Heart left ventricle (tissue), 16 donors: ENCODE results near the gene DCAF6. TPM values are rescaled to one million over a fixed set of nuclear protein-coding genes. Genes with fewer than 3 reads are reported as not detected.
A peak's percentile ranks its signal among the peaks of the same experiment; 100 is the strongest.

Experiments used
- ATAC-seq, 4 donors: fragments of 200-7000 bp; cut with Tn5 transposase; one replicate each; pipeline ENCODE4 v1.9.1; 2020 to 2022; ENCODE audit warnings: moderate library complexity in 4 of 4, mild to moderate bottlenecking in 3 of 4, moderate number of reproducible peaks in 1 of 4
- DNase-seq, 5 donors: peaks; one replicate each; pipeline ENCODE4 v3.0.0-alpha.2; 2020
- H3K27ac ChIP-seq, 12 donors: fragments of 200-600 bp; sonication (generic) in 4 of 12; one replicate each; pipeline versions ENCODE4 v1.5.0 to v1.8.0; 2016 to 2022; ENCODE audit warnings: mild to moderate bottlenecking in 2 of 12
- H3K27me3 ChIP-seq, 9 donors: fragments of 200-600 bp; sonication (generic) in 2 of 9; one replicate each; pipeline versions ENCODE4 v1.5.1 to v1.8.0; 2016 to 2022; ENCODE audit warnings: mild to moderate bottlenecking in 3 of 9
- H3K36me3 ChIP-seq, 9 donors: fragments of 200-600 bp; sonication (generic) in 2 of 9; one replicate each; pipeline versions ENCODE4 v1.5.0 to v1.8.0; 2018 to 2022; ENCODE audit warnings: mild to moderate bottlenecking in 2 of 9
- H3K4me1 ChIP-seq, 12 donors: fragments of 200-600 bp; sonication (generic) in 4 of 12; one replicate each; pipeline versions ENCODE4 v1.5.0 to v1.8.0; 2016 to 2022; ENCODE audit warnings: mild to moderate bottlenecking in 3 of 12
- H3K4me3 ChIP-seq, 12 donors: fragments of 200-600 bp; sonication (generic) in 4 of 12; one replicate each; pipeline versions ENCODE4 v1.5.0 to v1.8.0; 2017 to 2022; ENCODE audit warnings: mild to moderate bottlenecking in 9 of 12, moderate library complexity in 4 of 12
- H3K9me3 ChIP-seq, 12 donors: fragments of 200-600 bp; sonication (generic) in 4 of 12; one replicate each; pipeline versions ENCODE4 v1.5.0 to v1.8.0; 2016 to 2022; ENCODE audit warnings: mild to moderate bottlenecking in 1 of 12
- POLR2A ChIP-seq, 2 donors: fragments of 450-650 bp; IDR thresholded peaks; one replicate each; pipeline ENCODE4 v1.6.1; 2017; ENCODE audit warnings: antibody characterized with exemption in 2 of 2, mild to moderate bottlenecking in 2 of 2, moderate library complexity in 2 of 2
- WGBS, 4 donors: extraction: QIAGEN DNeasy Blood & Tissue Kit in 2 of 4; methylation state at CpG; one replicate each; pipeline versions ENCODE4 v1.1.5 to v1.1.7; 2013 to 2018; 5-methylcytosine and 5-hydroxymethylcytosine counted together
- intact Hi-C, 10 donors: fragments of 100-400 bp; cut with DNase I; formaldehyde crosslinking; loops; one replicate each; pipeline versions ENCODE4 v1.11.1 to v1.14.2; 2022
- polyA plus RNA-seq, 2 donors: library from polyadenylated mRNA; stranded (reverse); fragments of 200-250 nt; gene quantifications; one replicate each; pipeline ENCODE4 v1.2.3, GENCODE V29; 2013
- total RNA-seq, 9 donors: library from RNA; depleted of rRNA in 2 of 9; stranded (reverse); fragments of >200 nt in 2 of 9; fragmentation: NEBNext Ultra II Directional in 3 of 9; extraction: Animal tissue kit (Norgen Biotek cat#: 25700) in 3 of 9; gene quantifications; one replicate each; pipeline versions ENCODE4 v1.1.0 to v1.2.4, GENCODE V29; 2016 to 2023
- TF ChIP-seq, protein P1 (sequence below), 12 donors: fragments of 200-600 bp; sonication (generic) in 4 of 12; IDR thresholded peaks; one replicate each; pipeline versions ENCODE4 v1.5.0 to v1.8.0; 2018 to 2022; ENCODE audit warnings: antibody characterized with exemption in 12 of 12, mild to moderate bottlenecking in 5 of 12
- donor health status: ischemic (EF 13 %, LVEDD 7.1; RV severe dilation, severe dysfunction).
- donor health status: healthy with polysubstance abuse.
- donor health status: DM: no; HTN: yes; CAD: no.
- donor health status: DM: no; HTN: no; CAD: no.
- donor health status: ischemic (EF 25% LVEDD 6.9; RV normal size, moderate dysfunction).
- donor health status: ischemic (EF 25% LVEDD 5.7; RV mildly dilated, moderate dysfunction).
- donor health status: healthy.
- donor health status: DM: yes; HTN: yes; CAD: no.
- donor health status: ischemic (EF 35%, LVEDD 5.7; RV mildly dilated, moderate dysfunction).
- donor health status: nonischemic (EF 11% LVEDD 7.7; RV severe dilation, severe dysfunction).
- donor health status: DM: yes; HTN: yes; CAD: no.
- donor health status: PGD.
- donor health status: ischemic (EF 29% LVEDD 5.4; RV normal size, mild dysfunction).
- donor health status: nonischemic (EF 23%, LVEDD 6.1; RV moderate dilation, normal function).

DCAF6 gene
- total and polyA plus RNA-seq, 11 donors, result 66.9 to 245 (median 180) TPM

DNA sequence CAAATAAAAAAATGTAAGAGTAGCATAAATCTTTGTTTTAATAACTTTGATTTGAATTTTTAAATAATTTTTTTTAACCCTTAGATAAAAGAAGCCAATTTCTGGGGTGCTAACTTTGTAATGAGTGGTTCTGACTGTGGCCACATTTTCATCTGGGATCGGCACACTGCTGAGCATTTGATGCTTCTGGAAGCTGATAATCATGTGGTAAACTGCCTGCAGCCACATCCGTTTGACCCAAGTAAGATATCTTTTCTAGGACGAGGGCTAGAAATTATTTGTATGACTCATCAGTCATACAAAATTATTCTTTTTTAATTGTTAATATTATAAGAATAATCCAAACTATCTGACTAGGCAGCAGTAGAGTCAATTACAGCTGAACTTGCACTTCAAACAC lies 129.0 kb downstream of the DCAF6 start:
- WGBS, 4 donors, result 78 to 86% (median 84%) methylated on average over 3 of the region's 3 CpGs
- intact Hi-C loops, result no loop called here
- Histone ChIP-seq H3K27me3 (no peaks in the 10 kb centered on the region), H3K9me3 (no peaks in the 10 kb centered on the region), H3K4me1 (no peaks in the 10 kb centered on the region), H3K4me3 (no peak overlapping the region), H3K27ac (no peak overlapping the region), H3K36me3 (peaks cover 0 to 88% (median 72%) of the 10 kb centered on the region in 9 donors)
- TF ChIP-seq POLR2A (IDR thresholded peaks at IDR 0.05), result no peak
- TF ChIP-seq, protein P1, sequence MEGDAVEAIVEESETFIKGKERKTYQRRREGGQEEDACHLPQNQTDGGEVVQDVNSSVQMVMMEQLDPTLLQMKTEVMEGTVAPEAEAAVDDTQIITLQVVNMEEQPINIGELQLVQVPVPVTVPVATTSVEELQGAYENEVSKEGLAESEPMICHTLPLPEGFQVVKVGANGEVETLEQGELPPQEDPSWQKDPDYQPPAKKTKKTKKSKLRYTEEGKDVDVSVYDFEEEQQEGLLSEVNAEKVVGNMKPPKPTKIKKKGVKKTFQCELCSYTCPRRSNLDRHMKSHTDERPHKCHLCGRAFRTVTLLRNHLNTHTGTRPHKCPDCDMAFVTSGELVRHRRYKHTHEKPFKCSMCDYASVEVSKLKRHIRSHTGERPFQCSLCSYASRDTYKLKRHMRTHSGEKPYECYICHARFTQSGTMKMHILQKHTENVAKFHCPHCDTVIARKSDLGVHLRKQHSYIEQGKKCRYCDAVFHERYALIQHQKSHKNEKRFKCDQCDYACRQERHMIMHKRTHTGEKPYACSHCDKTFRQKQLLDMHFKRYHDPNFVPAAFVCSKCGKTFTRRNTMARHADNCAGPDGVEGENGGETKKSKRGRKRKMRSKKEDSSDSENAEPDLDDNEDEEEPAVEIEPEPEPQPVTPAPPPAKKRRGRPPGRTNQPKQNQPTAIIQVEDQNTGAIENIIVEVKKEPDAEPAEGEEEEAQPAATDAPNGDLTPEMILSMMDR (IDR thresholded peaks at IDR 0.05), result no peak
- ATAC-seq (no peak), DNase-seq (no peak)

DNA sequence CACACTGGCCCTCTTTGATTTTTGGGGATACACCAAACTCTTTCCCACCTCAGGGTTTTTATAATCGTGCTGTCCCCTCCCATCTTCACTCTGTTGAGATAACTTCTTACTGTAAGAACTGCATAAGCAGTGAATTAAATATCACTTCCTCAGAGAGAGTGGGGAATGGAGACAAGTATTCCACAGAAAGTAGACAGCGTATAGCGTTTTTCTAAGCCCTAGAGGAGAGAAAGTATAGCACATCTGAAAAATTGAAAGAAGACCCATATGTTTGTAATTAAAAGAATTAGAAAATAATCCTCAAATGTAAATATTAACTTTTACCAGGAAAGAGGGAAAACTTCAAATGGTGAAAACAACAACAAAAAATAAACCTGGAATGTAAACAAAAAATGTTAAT lies 132.9 kb downstream of the DCAF6 start:
- Histone ChIP-seq H3K27ac (no peak overlapping the region), H3K9me3 (no peaks in the 10 kb centered on the region), H3K4me1 (no peaks in the 10 kb centered on the region), H3K36me3 (peaks cover 0 to 100% (median 91%) of the 10 kb centered on the region in 9 donors), H3K4me3 (no peak overlapping the region), H3K27me3 (no peaks in the 10 kb centered on the region)
- TF ChIP-seq, protein P1 (IDR thresholded peaks at IDR 0.05), result no peak
- no peak for TF ChIP-seq POLR2A (IDR thresholded peaks at IDR 0.05)
- intact Hi-C loops, result no loop called here
- ATAC-seq (no peak), DNase-seq (no peak)
- 90 to 95% (median 93%) methylated on average over 3 of the region's 3 CpGs for WGBS, 4 donors

- Histone ChIP-seq H3K4me3 (no peak overlapping the region), H3K27ac (peak overlapping the region in 8 of 12 donors; percentile 1 to 57 (median 47)), H3K4me1 (peaks cover 0 to 40% (median 20%) of the 10 kb centered on the region in 12 donors), H3K36me3 (peaks cover 0 to 47% (median 32%) of the 10 kb centered on the region in 9 donors), H3K9me3 (no peaks in the 10 kb centered on the region), H3K27me3 (no peaks in the 10 kb centered on the region)
- DNase-seq (no peak), ATAC-seq (no peak)
- intact Hi-C loops, result loop anchor here in 9 of 10 donors (5.0 to 10.0 kb wide), 9 partner anchors 58 to 365 kb away; partner anchors contain the start of genes MPZL1 (in 3 of the 9), DCAF6 (in 2 of the 9), GPR161 (in 2 of the 9) and MPC2 (in 2 of the 9)
- TF ChIP-seq POLR2A (IDR thresholded peaks at IDR 0.05), result no peak
- TF ChIP-seq, protein P1 (IDR thresholded peaks at IDR 0.05), result no peak
Observed at GRCh38 chr1:168079761-168080160, 143.3 kb downstream of the DCAF6 start.

GRCh38 chr1:168081373-168082007 lies 145.0 kb downstream of the DCAF6 start:
- TF ChIP-seq, protein P1 (IDR thresholded peaks at IDR 0.05), result no peak
- no peak for TF ChIP-seq POLR2A (IDR thresholded peaks at IDR 0.05)
- peak in 1 of 5 donors; percentile 14 for DNase-seq
- peaks cover 0 to 55% (median 29%) of the 10 kb centered on the region in 12 donors for H3K4me1 ChIP-seq
- no peak overlapping the region for H3K4me3 ChIP-seq
- peak in 2 of 4 donors; percentile 33 to 41 for ATAC-seq
- H3K36me3 ChIP-seq, result peaks cover 0 to 30% (median 15%) of the 10 kb centered on the region in 9 donors
- no peaks in the 10 kb centered on the region for H3K27me3 ChIP-seq
- intact Hi-C loops, result loop anchor here in 9 of 10 donors (5.0 to 10.0 kb wide), 9 partner anchors 56 to 367 kb away; partner anchors contain the start of genes MPZL1 (in 3 of the 9), DCAF6 (in 2 of the 9), GPR161 (in 2 of the 9) and MPC2 (in 2 of the 9)
- WGBS, 4 donors, result 75 to 80% (median 79%) methylated on average over 4 of the region's 4 CpGs
- no peaks in the 10 kb centered on the region for H3K9me3 ChIP-seq
- H3K27ac ChIP-seq, result peak overlapping the region in 9 of 12 donors; percentile 6 to 62 (median 48)
